Breast epithelium (tissue), 4 donors: ENCODE data around the gene PRLR. TPM values are rescaled to one million over a fixed set of nuclear protein-coding genes. Genes with fewer than 3 reads are reported as not detected.

ENCODE experiments used
- DNase-seq, 2 donors: peaks; one replicate each; pipeline ENCODE4 v3.0.0-alpha.2; 2019; ENCODE audit warnings: low spot score in 2 of 2
- H3K27ac ChIP-seq, 2 donors: fragments of 200-600 bp; sonication (generic) in 1 of 2; one replicate each; pipeline ENCODE4 v1.5.1; 2016 to 2019; ENCODE audit warnings: mild to moderate bottlenecking in 1 of 2
- H3K27me3 ChIP-seq, 2 donors: fragments of 200-600 bp; sonication (generic) in 1 of 2; one replicate each; pipeline versions ENCODE4 v1.5.1 to v1.6.0; 2017 to 2019; ENCODE audit warnings: control low read depth in 1 of 2, mild to moderate bottlenecking in 1 of 2
- H3K36me3 ChIP-seq: fragments of 200-600 bp; one replicate; pipeline ENCODE4 v1.5.1; 2019
- H3K4me1 ChIP-seq, 2 donors: fragments of 200-600 bp; sonication (generic); one replicate each; pipeline ENCODE4 v1.5.1; 2016 to 2019; ENCODE audit warnings: control low read depth in 1 of 2
- H3K4me3 ChIP-seq, 3 donors: fragments of 200-600 bp; sonication (generic); 1 replicate in 2 of 3; 2 replicates in 1 of 3; pipeline ENCODE4 v1.5.1; 2016 to 2019; ENCODE audit warnings: mild to moderate bottlenecking in 3 of 3, moderate library complexity in 2 of 3
- H3K9me3 ChIP-seq, 2 donors: fragments of 200-600 bp; sonication (generic) in 1 of 2; one replicate each; pipeline ENCODE4 v1.5.1; 2016 to 2019; ENCODE audit warnings: control low read depth in 1 of 2
- CTCF ChIP-seq, 3 donors: fragments of 450-650 bp; IDR thresholded peaks; one replicate each; pipeline ENCODE4 v1.5.1; 2016 to 2017; ENCODE audit warnings: antibody characterized with exemption in 3 of 3, mild to moderate bottlenecking in 3 of 3, moderate library complexity in 3 of 3
- POLR2A ChIP-seq: fragments of 450-650 bp; IDR thresholded peaks from one replicate; pipeline ENCODE4 v1.6.1; 2016; ENCODE audit warnings: antibody characterized with exemption, mild to moderate bottlenecking, moderate library complexity
- POLR2AphosphoS5 ChIP-seq, 3 donors: sonication (generic); formaldehyde crosslinking; IDR thresholded peaks; one replicate each; pipeline ENCODE4 v1.6.1; 2017; ENCODE audit warnings: antibody characterized with exemption in 3 of 3
- intact Hi-C: fragments of 100-400 bp; cut with DNase I; formaldehyde crosslinking; loops from one replicate; pipeline ENCODE4 v1.15.1; 2023; ENCODE audit warnings: low total_unique reads
- total RNA-seq, 3 donors: library from RNA; depleted of rRNA; stranded (reverse); fragments of >200 nt; gene quantifications; one replicate each; pipeline ENCODE4 v1.1.0, GENCODE V29; 2016

The PRLR gene
- total RNA-seq, 3 donors from 2014 or later: 2.6 to 78.0 (median 28.8) TPM

- no peak overlapping the region for H3K27ac ChIP-seq
- intact Hi-C loops: no loop called here
- H3K9me3 ChIP-seq: no peaks in the 10 kb centered on the region
- peak in 1 of 2 donors; percentile 25 for DNase-seq
- TF ChIP-seq POLR2A (no peak), CTCF (IDR thresholded peaks at IDR 0.05) (no peak), POLR2AphosphoS5 (IDR thresholded peaks at IDR 0.05) (no peak)
- H3K36me3 ChIP-seq: no peaks in the 10 kb centered on the region
- H3K4me1 ChIP-seq: no peaks in the 10 kb centered on the region
- no peak overlapping the region for H3K4me3 ChIP-seq
- no peaks in the 10 kb centered on the region for H3K27me3 ChIP-seq
These were observed 100.3 kb downstream of the PRLR start for GRCh38 chr5:35129921-35130485.

GRCh38 chr5:35129276-35129675 is 101.0 kb downstream of the PRLR start:
- no peak for DNase-seq
- Histone ChIP-seq H3K27ac (no peak overlapping the region), H3K27me3 (no peaks in the 10 kb centered on the region), H3K4me3 (no peak overlapping the region), H3K36me3 (no peaks in the 10 kb centered on the region), H3K9me3 (no peaks in the 10 kb centered on the region), H3K4me1 (no peaks in the 10 kb centered on the region)
- intact Hi-C loops: no loop called here
- TF ChIP-seq POLR2AphosphoS5 (IDR thresholded peaks at IDR 0.05) (no peak), CTCF (IDR thresholded peaks at IDR 0.05) (no peak)

DNA sequence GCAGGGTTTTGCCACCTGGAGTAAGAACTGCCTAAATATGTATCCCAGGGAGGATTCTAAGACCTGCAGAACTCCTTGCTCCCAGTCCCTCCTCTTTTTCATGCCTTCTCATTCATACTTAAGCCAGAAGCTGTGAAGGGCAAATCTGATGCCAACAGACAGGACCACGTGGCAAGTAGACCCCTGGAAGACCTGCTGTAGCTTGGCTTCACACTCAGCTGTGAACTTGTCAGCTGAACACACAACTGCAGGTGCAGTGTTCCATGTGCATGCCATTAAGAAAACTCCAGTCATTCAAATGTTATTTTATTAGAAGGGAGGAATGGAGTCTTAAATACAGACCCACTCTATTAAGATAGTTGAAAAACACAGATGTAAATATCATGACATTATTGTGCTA is 103.3 kb downstream of the PRLR start:
- DNase-seq: no peak
- Histone ChIP-seq H3K4me3 (no peak overlapping the region), H3K9me3 (no peaks in the 10 kb centered on the region), H3K4me1 (no peaks in the 10 kb centered on the region), H3K36me3 (no peaks in the 10 kb centered on the region), H3K27me3 (no peaks in the 10 kb centered on the region), H3K27ac (no peak overlapping the region)
- intact Hi-C loops: no loop called here
- TF ChIP-seq POLR2AphosphoS5 (IDR thresholded peaks at IDR 0.05) (no peak), CTCF (IDR thresholded peaks at IDR 0.05) (no peak), POLR2A (no peak)

- H3K27ac ChIP-seq: no peak overlapping the region
- TF ChIP-seq POLR2AphosphoS5 (IDR thresholded peaks at IDR 0.05): no peak
- no peak for TF ChIP-seq CTCF (IDR thresholded peaks at IDR 0.05)
- TF ChIP-seq POLR2A: no peak
- no peaks in the 10 kb centered on the region for H3K4me1 ChIP-seq
- no peak for DNase-seq
- H3K9me3 ChIP-seq: no peaks in the 10 kb centered on the region
- intact Hi-C loops: no loop called here
- H3K36me3 ChIP-seq: no peaks in the 10 kb centered on the region
- no peak overlapping the region for H3K4me3 ChIP-seq
- no peaks in the 10 kb centered on the region for H3K27me3 ChIP-seq
These were observed 104.5 kb downstream of the PRLR start for GRCh38 chr5:35125746-35126145.

DNA sequence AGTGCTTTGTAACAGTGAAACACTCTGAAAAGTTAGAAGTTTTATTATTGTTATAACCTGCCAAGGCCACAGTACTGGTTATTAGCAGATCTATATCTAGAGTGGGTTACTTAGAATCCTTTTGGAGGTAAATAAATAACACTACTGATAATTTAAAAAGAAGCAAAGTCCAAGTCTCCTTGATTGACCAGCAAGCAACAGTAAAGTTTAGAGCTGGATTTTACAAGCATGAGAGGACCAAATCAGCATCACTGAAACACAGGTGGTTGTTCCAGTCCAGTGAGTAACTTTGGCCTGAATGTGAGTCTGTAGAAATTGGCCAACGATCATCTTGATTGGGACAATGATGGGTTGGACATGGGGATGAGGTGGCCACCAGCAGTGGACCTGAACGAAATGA is 105.4 kb downstream of the PRLR start:
- intact Hi-C loops: loop anchor here (5.0 kb wide), 1 partner anchor 1298 kb away; no protein-coding TSS in a partner anchor
- TF ChIP-seq POLR2AphosphoS5 (IDR thresholded peaks at IDR 0.05): no peak
- no peak for TF ChIP-seq CTCF (IDR thresholded peaks at IDR 0.05)
- TF ChIP-seq POLR2A: no peak

More for the DNA sequence above, 105.4 kb downstream of the PRLR start:
- no peaks in the 10 kb centered on the region for H3K36me3 ChIP-seq
- DNase-seq: no peak
- H3K4me3 ChIP-seq: no peak overlapping the region
- H3K27me3 ChIP-seq: no peaks in the 10 kb centered on the region
- H3K4me1 ChIP-seq: no peaks in the 10 kb centered on the region
- H3K9me3 ChIP-seq: no peaks in the 10 kb centered on the region
- H3K27ac ChIP-seq: no peak overlapping the region
